ENCODE data around the gene PHF12.

DNA sequence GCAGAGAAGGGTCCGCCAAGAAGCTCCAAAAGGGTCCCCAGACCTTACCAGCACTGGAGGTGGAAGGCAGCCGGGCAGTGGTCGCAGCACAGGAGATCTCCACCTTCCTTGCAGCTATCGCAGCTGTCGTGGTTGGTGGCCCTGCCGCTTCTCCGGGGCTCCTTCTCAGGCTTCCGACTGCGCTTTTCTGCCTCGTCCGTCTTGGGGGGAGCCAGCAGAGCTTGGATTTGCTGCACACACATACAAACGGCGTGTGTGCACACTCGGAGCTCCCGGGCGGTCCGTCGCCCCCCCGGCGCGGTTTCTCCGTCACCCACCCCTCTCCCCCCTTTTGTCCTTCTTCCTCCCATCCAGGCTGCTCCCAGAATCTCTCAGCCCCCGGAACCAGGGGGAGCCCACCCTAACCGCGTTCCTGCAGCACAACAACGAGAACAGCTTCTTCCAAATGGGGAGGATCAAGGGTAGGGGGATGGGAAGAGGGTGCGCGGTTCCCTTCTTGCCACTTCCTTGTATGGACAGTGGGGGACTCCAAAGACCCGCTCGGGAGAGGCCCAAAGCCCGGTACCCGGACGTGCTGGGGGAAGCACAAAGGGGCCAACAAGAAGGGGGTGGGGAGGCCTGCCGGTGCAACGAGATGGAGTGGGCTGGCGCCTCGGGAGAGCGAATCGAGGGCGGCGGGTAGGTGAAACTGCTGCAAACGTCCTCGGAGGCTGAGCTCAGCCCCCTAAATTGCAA lies 1.1 kb downstream of the PHF12 start:
- TF ChIP-seq, protein P1, sequence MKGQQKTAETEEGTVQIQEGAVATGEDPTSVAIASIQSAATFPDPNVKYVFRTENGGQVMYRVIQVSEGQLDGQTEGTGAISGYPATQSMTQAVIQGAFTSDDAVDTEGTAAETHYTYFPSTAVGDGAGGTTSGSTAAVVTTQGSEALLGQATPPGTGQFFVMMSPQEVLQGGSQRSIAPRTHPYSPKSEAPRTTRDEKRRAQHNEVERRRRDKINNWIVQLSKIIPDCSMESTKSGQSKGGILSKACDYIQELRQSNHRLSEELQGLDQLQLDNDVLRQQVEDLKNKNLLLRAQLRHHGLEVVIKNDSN (IDR thresholded peaks at IDR 0.05): no peak
- no peak; the same call in 1 of the 2 replicates for TF ChIP-seq TAF1 (IDR thresholded peaks at IDR 0.05; ENCODE audit: low read depth)
- TF ChIP-seq ZBTB7A (IDR thresholded peaks at IDR 0.05; ENCODE audit: low read depth): peak; percentile 9
- no peak for TF ChIP-seq TEAD4 (IDR thresholded peaks at IDR 0.05)
- TF ChIP-seq EP300 (IDR thresholded peaks at IDR 0.05; ENCODE audit: borderline replicate concordance): no peak
- TF ChIP-seq YY1 (IDR thresholded peaks at IDR 0.05; ENCODE audit: low read depth): no peak
- TF ChIP-seq, protein P2, sequence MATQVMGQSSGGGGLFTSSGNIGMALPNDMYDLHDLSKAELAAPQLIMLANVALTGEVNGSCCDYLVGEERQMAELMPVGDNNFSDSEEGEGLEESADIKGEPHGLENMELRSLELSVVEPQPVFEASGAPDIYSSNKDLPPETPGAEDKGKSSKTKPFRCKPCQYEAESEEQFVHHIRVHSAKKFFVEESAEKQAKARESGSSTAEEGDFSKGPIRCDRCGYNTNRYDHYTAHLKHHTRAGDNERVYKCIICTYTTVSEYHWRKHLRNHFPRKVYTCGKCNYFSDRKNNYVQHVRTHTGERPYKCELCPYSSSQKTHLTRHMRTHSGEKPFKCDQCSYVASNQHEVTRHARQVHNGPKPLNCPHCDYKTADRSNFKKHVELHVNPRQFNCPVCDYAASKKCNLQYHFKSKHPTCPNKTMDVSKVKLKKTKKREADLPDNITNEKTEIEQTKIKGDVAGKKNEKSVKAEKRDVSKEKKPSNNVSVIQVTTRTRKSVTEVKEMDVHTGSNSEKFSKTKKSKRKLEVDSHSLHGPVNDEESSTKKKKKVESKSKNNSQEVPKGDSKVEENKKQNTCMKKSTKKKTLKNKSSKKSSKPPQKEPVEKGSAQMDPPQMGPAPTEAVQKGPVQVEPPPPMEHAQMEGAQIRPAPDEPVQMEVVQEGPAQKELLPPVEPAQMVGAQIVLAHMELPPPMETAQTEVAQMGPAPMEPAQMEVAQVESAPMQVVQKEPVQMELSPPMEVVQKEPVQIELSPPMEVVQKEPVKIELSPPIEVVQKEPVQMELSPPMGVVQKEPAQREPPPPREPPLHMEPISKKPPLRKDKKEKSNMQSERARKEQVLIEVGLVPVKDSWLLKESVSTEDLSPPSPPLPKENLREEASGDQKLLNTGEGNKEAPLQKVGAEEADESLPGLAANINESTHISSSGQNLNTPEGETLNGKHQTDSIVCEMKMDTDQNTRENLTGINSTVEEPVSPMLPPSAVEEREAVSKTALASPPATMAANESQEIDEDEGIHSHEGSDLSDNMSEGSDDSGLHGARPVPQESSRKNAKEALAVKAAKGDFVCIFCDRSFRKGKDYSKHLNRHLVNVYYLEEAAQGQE (IDR thresholded peaks at IDR 0.05; ENCODE audit: low read depth): no peak
- TF ChIP-seq NFIC (IDR thresholded peaks at IDR 0.05): no peak
- TF ChIP-seq, protein P3, sequence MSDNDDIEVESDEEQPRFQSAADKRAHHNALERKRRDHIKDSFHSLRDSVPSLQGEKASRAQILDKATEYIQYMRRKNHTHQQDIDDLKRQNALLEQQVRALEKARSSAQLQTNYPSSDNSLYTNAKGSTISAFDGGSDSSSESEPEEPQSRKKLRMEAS (IDR thresholded peaks at IDR 0.05): 0 out of 2 replicates have a peak, but pooled peaks have one; percentile 11
- TF ChIP-seq RAD21 (IDR thresholded peaks at IDR 0.05; ENCODE audit: low read depth): no peak
- TF ChIP-seq CEBPB (IDR thresholded peaks at IDR 0.05): no peak
- TF ChIP-seq TCF12 (IDR thresholded peaks at IDR 0.05; ENCODE audit: low read depth): no peak
- TF ChIP-seq FOXM1 (IDR thresholded peaks at IDR 0.05; ENCODE audit: borderline replicate concordance, low read depth): no peak
- TF ChIP-seq EGR1 (IDR thresholded peaks at IDR 0.05): no peak
